DND-41 (cell line): ENCODE data around the gene IPO4.
"Not testable (repeated sequence)": the region's sequence is repeated elsewhere in the genome, so short reads cannot be mapped to it uniquely, and the experiment has no call there.

Experiments
- ATAC-seq: fragments of 200-7000 bp; cut with Tn5 transposase; 3 replicates; pipeline ENCODE4 v1.9.1; 2021; ENCODE audit warnings: low read depth; ENCODE audit not compliant: insufficient read depth
- DNase-seq: peaks from one replicate; pipeline ENCODE4 v3.0.0-alpha.2; 2020
- H2AFZ ChIP-seq: 2 replicates; pipeline ENCODE4 v1.6.0; 2012; ENCODE audit warnings: low read depth, low read length
- H3K27ac ChIP-seq: 2 replicates; pipeline ENCODE4 v1.5.1; 2012; ENCODE audit warnings: low read length, inconsistent platforms
- H3K27me3 ChIP-seq: fragments of 200-600 bp; sonication (generic); 2 replicates; pipeline ENCODE4 v1.6.0; 2012; ENCODE audit warnings: low read length, mild to moderate bottlenecking, inconsistent platforms; ENCODE audit not compliant: insufficient read depth, poor library complexity
- H3K36me3 ChIP-seq: 2 replicates; pipeline ENCODE4 v1.5.1; 2012; ENCODE audit warnings: low read length, inconsistent platforms; ENCODE audit not compliant: insufficient read depth
- H3K4me1 ChIP-seq: 2 replicates; pipeline ENCODE4 v1.5.1; 2012; ENCODE audit warnings: mild to moderate bottlenecking, low read length; ENCODE audit not compliant: insufficient read depth
- H3K4me2 ChIP-seq: 2 replicates; pipeline ENCODE4 v1.6.0; 2012; ENCODE audit warnings: mild to moderate bottlenecking, moderate library complexity, low read length, inconsistent platforms; ENCODE audit not compliant: insufficient read depth
- H3K4me3 ChIP-seq, 2 experiments: fragments of 200-600 bp in 1 of 2; shearing (Covaris generic) in 1 of 2; 2 replicates each; pipeline ENCODE4 v1.5.1; 2012 to 2016; ENCODE audit warnings: inconsistent platforms in 2 of 2, low read length in 2 of 2, mild to moderate bottlenecking in 2 of 2, low read depth in 1 of 2, moderate library complexity in 1 of 2
- H3K79me2 ChIP-seq: 2 replicates; pipeline ENCODE4 v1.6.0; 2012; ENCODE audit warnings: low read length, inconsistent platforms; ENCODE audit not compliant: insufficient read depth
- H3K9ac ChIP-seq: 2 replicates; pipeline ENCODE4 v1.6.0; 2012; ENCODE audit warnings: low read depth, mild to moderate bottlenecking, inconsistent platforms, low read length, moderate library complexity
- H3K9me3 ChIP-seq: 2 replicates; pipeline ENCODE4 v1.5.1; 2012; ENCODE audit warnings: low read length, moderate library complexity, mild to moderate bottlenecking, inconsistent platforms; ENCODE audit not compliant: insufficient read depth, severe bottlenecking
- H4K20me1 ChIP-seq: 2 replicates; pipeline ENCODE4 v1.6.0; 2012; ENCODE audit warnings: low read length; ENCODE audit not compliant: insufficient read depth
- EZH2 ChIP-seq: IDR thresholded peaks from 3 replicates; pipeline ENCODE4 v1.6.1; 2012; ENCODE audit warnings: borderline replicate concordance, low read depth, mild to moderate bottlenecking, moderate library complexity, low read length, inconsistent platforms; ENCODE audit not compliant: severe bottlenecking
- TF ChIP-seq, protein P1 (sequence below): IDR thresholded peaks from 2 replicates; pipeline ENCODE4 v1.5.1; 2012; ENCODE audit warnings: borderline replicate concordance, low read length, moderate library complexity, mild to moderate bottlenecking; ENCODE audit not compliant: poor library complexity, severe bottlenecking; ENCODE audit errors: extremely low read depth

IPO4 gene

GRCh38 chr14:24224618-24225071 lies 36.0 kb upstream of the IPO4 start:
- ATAC-seq (no peak), DNase-seq (no peak)
- H3K27ac ChIP-seq: no peak overlapping the region
- no peak for TF ChIP-seq EZH2
- TF ChIP-seq, protein P1, sequence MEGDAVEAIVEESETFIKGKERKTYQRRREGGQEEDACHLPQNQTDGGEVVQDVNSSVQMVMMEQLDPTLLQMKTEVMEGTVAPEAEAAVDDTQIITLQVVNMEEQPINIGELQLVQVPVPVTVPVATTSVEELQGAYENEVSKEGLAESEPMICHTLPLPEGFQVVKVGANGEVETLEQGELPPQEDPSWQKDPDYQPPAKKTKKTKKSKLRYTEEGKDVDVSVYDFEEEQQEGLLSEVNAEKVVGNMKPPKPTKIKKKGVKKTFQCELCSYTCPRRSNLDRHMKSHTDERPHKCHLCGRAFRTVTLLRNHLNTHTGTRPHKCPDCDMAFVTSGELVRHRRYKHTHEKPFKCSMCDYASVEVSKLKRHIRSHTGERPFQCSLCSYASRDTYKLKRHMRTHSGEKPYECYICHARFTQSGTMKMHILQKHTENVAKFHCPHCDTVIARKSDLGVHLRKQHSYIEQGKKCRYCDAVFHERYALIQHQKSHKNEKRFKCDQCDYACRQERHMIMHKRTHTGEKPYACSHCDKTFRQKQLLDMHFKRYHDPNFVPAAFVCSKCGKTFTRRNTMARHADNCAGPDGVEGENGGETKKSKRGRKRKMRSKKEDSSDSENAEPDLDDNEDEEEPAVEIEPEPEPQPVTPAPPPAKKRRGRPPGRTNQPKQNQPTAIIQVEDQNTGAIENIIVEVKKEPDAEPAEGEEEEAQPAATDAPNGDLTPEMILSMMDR: no peak
- H3K4me3 ChIP-seq: no peak overlapping the region
- peaks cover 11% of the 10 kb centered on the region for H3K36me3 ChIP-seq
- H4K20me1 ChIP-seq: peaks cover 2% of the 10 kb centered on the region; the same call in 1 of the 2 replicates
- peaks cover 81% of the 10 kb centered on the region for H3K79me2 ChIP-seq
- H3K4me1 ChIP-seq: peaks cover 3% of the 10 kb centered on the region; the same call in 1 of the 2 replicates
- H3K9me3 ChIP-seq: no peaks in the 10 kb centered on the region
- H3K9ac ChIP-seq: no peak overlapping the region
- H2AFZ ChIP-seq: no peak overlapping the region
- no peak overlapping the region for H3K4me2 ChIP-seq
- no peaks in the 10 kb centered on the region for H3K27me3 ChIP-seq

- not testable (repeated sequence) for H3K4me2 ChIP-seq, DNase-seq, H3K36me3 ChIP-seq, H3K9ac ChIP-seq, H3K27me3 ChIP-seq, H3K27ac ChIP-seq, ATAC-seq, H3K9me3 ChIP-seq, H3K4me1 ChIP-seq, H2AFZ ChIP-seq, H4K20me1 ChIP-seq, H3K4me3 ChIP-seq
- peaks cover 75% of the 10 kb centered on the region for H3K79me2 ChIP-seq
These were observed 34.4 kb upstream of the IPO4 start for GRCh38 chr14:24222987-24223386.

GRCh38 chr14:24219521-24219920 lies 30.9 kb upstream of the IPO4 start:
- Histone ChIP-seq H2AFZ (no peak overlapping the region), H3K79me2 (peaks cover 55% of the 10 kb centered on the region), H3K9me3 (no peaks in the 10 kb centered on the region), H4K20me1 (peaks cover 2% of the 10 kb centered on the region; the same call in 1 of the 2 replicates), H3K4me3 (no peak overlapping the region), H3K36me3 (peaks cover 11% of the 10 kb centered on the region), H3K4me2 (no peak overlapping the region), H3K27ac (no peak overlapping the region), H3K9ac (no peak overlapping the region), H3K27me3 (no peaks in the 10 kb centered on the region), H3K4me1 (peaks cover 22% of the 10 kb centered on the region)
- ATAC-seq: no peak
- TF ChIP-seq, protein P1: no peak
- no peak for TF ChIP-seq EZH2
- DNase-seq: no peak

GRCh38 chr14:24219080-24219479 lies 30.5 kb upstream of the IPO4 start:
- Histone ChIP-seq H3K9ac (no peak overlapping the region), H3K4me3 (no peak overlapping the region), H3K27me3 (no peaks in the 10 kb centered on the region), H3K4me1 (peaks cover 26% of the 10 kb centered on the region), H3K79me2 (peaks cover 54% of the 10 kb centered on the region), H3K36me3 (peaks cover 11% of the 10 kb centered on the region), H3K27ac (no peak overlapping the region), H2AFZ (no peak overlapping the region), H3K4me2 (no peak overlapping the region), H3K9me3 (no peaks in the 10 kb centered on the region), H4K20me1 (peaks cover 2% of the 10 kb centered on the region; the same call in 1 of the 2 replicates)
- ATAC-seq: no peak
- no peak for TF ChIP-seq EZH2
- TF ChIP-seq, protein P1: no peak
- DNase-seq: no peak

DNA sequence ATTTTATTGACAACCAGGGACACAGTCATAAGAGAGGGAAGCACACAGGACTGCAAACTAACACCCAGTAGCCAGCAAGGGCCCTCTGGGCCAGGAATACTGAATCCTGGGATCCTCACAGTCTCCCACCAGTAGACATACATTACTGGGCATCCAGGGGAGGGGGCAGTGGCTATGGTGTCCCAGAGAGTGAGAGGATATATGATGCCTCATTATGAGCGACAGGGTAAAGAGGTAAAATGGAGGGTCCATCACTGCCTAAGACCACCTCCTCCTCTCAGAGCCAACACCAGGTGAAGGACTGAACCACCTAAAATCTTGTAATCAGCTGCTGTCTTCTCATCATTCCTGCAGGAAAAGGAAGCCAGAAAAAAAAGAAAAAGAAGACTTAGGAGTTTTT lies 28.3 kb upstream of the IPO4 start:
- not testable (repeated sequence) for H3K9ac ChIP-seq, H3K4me3 ChIP-seq, ATAC-seq, H3K27ac ChIP-seq, H3K27me3 ChIP-seq, H4K20me1 ChIP-seq, H3K9me3 ChIP-seq, H2AFZ ChIP-seq, DNase-seq
- H3K79me2 ChIP-seq: peaks cover 51% of the 10 kb centered on the region
- peaks cover 11% of the 10 kb centered on the region for H3K36me3 ChIP-seq
- H3K4me2 ChIP-seq: 0 out of 2 replicates have a peak overlapping the region, but pooled peaks have one; percentile 92
- peaks cover 39% of the 10 kb centered on the region for H3K4me1 ChIP-seq
